PFSK-1 (cell line): ENCODE results near the gene RPS6KA4.

Source experiments
- FOXP2 ChIP-seq: optimal IDR thresholded peaks from 2 replicates; pipeline ENCODE3; 2011; ENCODE audit warnings: borderline replicate concordance, control low read depth, inconsistent platforms; ENCODE audit not compliant: insufficient read depth; ENCODE audit errors: extremely low read length, extremely low read depth
- POLR2AphosphoS5 ChIP-seq: IDR thresholded peaks from 2 replicates; pipeline ENCODE4 v1.6.1; 2012; ENCODE audit warnings: low read depth, mild to moderate bottlenecking, control low read depth, low read length, moderate library complexity
- REST ChIP-seq, 2 experiments: IDR thresholded peaks; 2 replicates each; pipeline versions ENCODE4 v1.6.1 to v1.8.0; 2011 to 2012; ENCODE audit warnings: low read depth in 2 of 2, low read length in 2 of 2, control low read depth in 1 of 2, inconsistent platforms in 1 of 2, mild to moderate bottlenecking in 1 of 2, moderate library complexity in 1 of 2; ENCODE audit not compliant: insufficient read depth in 1 of 2
- SIN3A ChIP-seq: IDR thresholded peaks from 2 replicates; pipeline ENCODE4 v1.6.1; 2012; ENCODE audit warnings: mild to moderate bottlenecking, low read length, moderate library complexity, borderline replicate concordance; ENCODE audit not compliant: insufficient read depth
- TAF1 ChIP-seq: IDR thresholded peaks from 2 replicates; pipeline ENCODE4 v1.6.1; 2012; ENCODE audit warnings: low read length, control low read depth, borderline replicate concordance; ENCODE audit not compliant: insufficient read depth

Gene RPS6KA4

GRCh38 chr11:64337538-64338249 lies 21.3 kb upstream of the RPS6KA4 start:
- TF ChIP-seq SIN3A (no peak), FOXP2 (no peak), TAF1 (no peak), POLR2AphosphoS5 (no peak), REST (IDR thresholded peaks at IDR 0.05; ENCODE audit: insufficient read depth in 1 of 2, low read depth in 2 of 2, low read length in 2 of 2) (no peak)

GRCh38 chr11:64338716-64339115 lies 20.2 kb upstream of the RPS6KA4 start:
- TF ChIP-seq SIN3A = no peak
- no peak for TF ChIP-seq FOXP2

GRCh38 chr11:64339286-64339685 lies 19.7 kb upstream of the RPS6KA4 start:
- TF ChIP-seq TAF1 (no peak), FOXP2 (no peak), SIN3A (no peak), POLR2AphosphoS5 (no peak), REST (IDR thresholded peaks at IDR 0.05; ENCODE audit: insufficient read depth in 1 of 2, low read depth in 2 of 2, low read length in 2 of 2) (no peak)

- TF ChIP-seq REST (IDR thresholded peaks at IDR 0.05; ENCODE audit: insufficient read depth in 1 of 2, low read depth in 2 of 2, low read length in 2 of 2) (no peak), TAF1 (no peak), SIN3A (no peak), POLR2AphosphoS5 (no peak), FOXP2 (no peak)
Observed at GRCh38 chr11:64339754-64340408, 19.1 kb upstream of the RPS6KA4 start, which contains the start of gene CCDC88B. CCDC88B (plus strand) TSS chr11:64340204; CDS start chr11:64340267, 63 bp downstream.

DNA sequence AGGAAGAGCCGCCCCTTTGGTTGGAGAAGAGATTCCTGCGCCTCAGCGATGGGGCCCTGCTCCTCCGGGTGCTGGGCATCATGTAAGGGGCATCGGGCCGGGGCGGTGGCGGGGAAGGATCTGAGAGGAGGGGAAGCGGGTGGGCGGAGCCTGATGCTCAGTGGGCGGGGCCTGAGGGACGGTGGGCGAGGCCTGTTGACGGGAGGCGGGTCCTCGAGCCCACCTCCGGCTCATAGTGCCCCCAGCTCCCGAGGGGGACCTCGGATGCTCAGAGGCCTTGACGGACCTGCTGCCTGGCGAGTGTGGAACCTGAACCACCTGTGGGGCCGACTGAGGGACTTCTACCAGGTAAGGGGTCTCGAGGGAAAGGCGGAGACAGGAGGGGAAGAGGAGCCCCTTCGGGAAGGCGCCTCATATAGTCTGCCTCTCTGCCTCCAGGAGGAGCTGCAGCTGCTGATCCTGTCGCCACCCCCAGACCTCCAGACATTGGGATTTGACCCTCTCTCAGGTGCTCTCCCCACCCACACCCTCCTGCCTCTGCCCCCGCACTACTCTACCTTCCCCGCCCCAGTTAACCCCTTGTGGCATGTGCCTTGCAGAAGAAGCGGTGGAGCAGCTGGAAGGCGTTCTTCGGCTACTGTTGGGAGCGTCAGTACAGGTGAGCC lies 18.2 kb upstream of the RPS6KA4 start:
- TF ChIP-seq FOXP2 (no peak), REST (IDR thresholded peaks at IDR 0.05; ENCODE audit: insufficient read depth in 1 of 2, low read depth in 2 of 2, low read length in 2 of 2) (no peak), POLR2AphosphoS5 (no peak), SIN3A (no peak), TAF1 (no peak)
